Measurements from ENCODE around the gene TMEM92.
"Not testable (repeated sequence)": the region's sequence is repeated elsewhere in the genome, so short reads cannot be mapped to it uniquely, and the experiment has no call there.

Gene TMEM92

GRCh38 chr17:50262001-50262794 is 12.1 kb upstream of the TMEM92 start:
- DNase-seq = no peak

- DNase-seq = no peak
Measured at GRCh38 chr17:50263331-50264262, 10.7 kb upstream of the TMEM92 start.

- no peak for DNase-seq
Measured at GRCh38 chr17:50264263-50265113, 9.8 kb upstream of the TMEM92 start.

- no peak for DNase-seq
Measured at GRCh38 chr17:50265212-50265611, 9.1 kb upstream of the TMEM92 start.

GRCh38 chr17:50265690-50266315 is 8.5 kb upstream of the TMEM92 start:
- DNase-seq = no peak

- no peak for DNase-seq
Measured at GRCh38 chr17:50266384-50267073, 7.7 kb upstream of the TMEM92 start.

GRCh38 chr17:50267074-50267841 is 7.0 kb upstream of the TMEM92 start:
- no peak for DNase-seq

GRCh38 chr17:50268026-50268425 is 6.2 kb upstream of the TMEM92 start:
- no peak for DNase-seq

GRCh38 chr17:50268743-50269275 is 5.5 kb upstream of the TMEM92 start:
- DNase-seq = no peak

- peak; percentile 73 for DNase-seq
Measured at GRCh38 chr17:50269477-50270434, 4.5 kb upstream of the TMEM92 start.

- DNase-seq = no peak
Measured at GRCh38 chr17:50270435-50271362, 3.6 kb upstream of the TMEM92 start.

GRCh38 chr17:50271363-50271750 is 2.9 kb upstream of the TMEM92 start:
- not testable (repeated sequence) for DNase-seq

GRCh38 chr17:50272246-50272645 is 2.0 kb upstream of the TMEM92 start:
- DNase-seq = no peak

- DNase-seq = peak; percentile 24
Measured at GRCh38 chr17:50272711-50273653, 1.3 kb upstream of the TMEM92 start.

- DNase-seq = no peak
Measured at GRCh38 chr17:50273654-50274040, 619 bp upstream of the TMEM92 start.

GRCh38 chr17:50274897-50275221 is 593 bp downstream of the TMEM92 start:
- no peak for DNase-seq

GRCh38 chr17:50275279-50275678 is 1.0 kb downstream of the TMEM92 start:
- DNase-seq = no peak

Data from stimulated activated CD4-positive, alpha-beta T cell treated with anti-CD3 and anti-CD28 coated beads, Interleukin-1b, Interleukin-23, amount 100 ng/mL, for 48 hours (primary cell).